Right ventricle myocardium inferior (tissue), 1 donor: Measurements from ENCODE around the gene SOX6. TPM values are rescaled to one million over a fixed set of nuclear protein-coding genes. Genes with fewer than 3 reads are reported as not detected.

ENCODE experiments used
- ATAC-seq: fragments of 200-7000 bp; cut with Tn5 transposase; one replicate; pipeline ENCODE4 v1.9.1; 2020; ENCODE audit warnings: mild to moderate bottlenecking, moderate library complexity
- DNase-seq: peaks from one replicate; pipeline ENCODE4 v3.0.0; 2021; ENCODE audit errors: missing footprints
- intact Hi-C: fragments of 100-400 bp; cut with DNase I; formaldehyde crosslinking; loops from one replicate; pipeline ENCODE4 v1.11.0; 2022
- total RNA-seq: library from RNA; stranded (reverse); fragmentation: NEBNext Ultra II Directional; extraction: Animal tissue kit (Norgen Biotek cat#: 25700); gene quantifications from one replicate; pipeline ENCODE4 v1.2.1, GENCODE V29; 2021
- donor health status: DM: no; HTN: yes; CAD: no; lungs with severe emphysema.

Gene SOX6
- total RNA-seq, 1 donor from 2014 or later, result 14.1 TPM

- intact Hi-C loops, result no loop called here
- no peak for ATAC-seq
These were observed 20.1 kb downstream of the SOX6 start for GRCh38 chr11:16336204-16336603.

DNA sequence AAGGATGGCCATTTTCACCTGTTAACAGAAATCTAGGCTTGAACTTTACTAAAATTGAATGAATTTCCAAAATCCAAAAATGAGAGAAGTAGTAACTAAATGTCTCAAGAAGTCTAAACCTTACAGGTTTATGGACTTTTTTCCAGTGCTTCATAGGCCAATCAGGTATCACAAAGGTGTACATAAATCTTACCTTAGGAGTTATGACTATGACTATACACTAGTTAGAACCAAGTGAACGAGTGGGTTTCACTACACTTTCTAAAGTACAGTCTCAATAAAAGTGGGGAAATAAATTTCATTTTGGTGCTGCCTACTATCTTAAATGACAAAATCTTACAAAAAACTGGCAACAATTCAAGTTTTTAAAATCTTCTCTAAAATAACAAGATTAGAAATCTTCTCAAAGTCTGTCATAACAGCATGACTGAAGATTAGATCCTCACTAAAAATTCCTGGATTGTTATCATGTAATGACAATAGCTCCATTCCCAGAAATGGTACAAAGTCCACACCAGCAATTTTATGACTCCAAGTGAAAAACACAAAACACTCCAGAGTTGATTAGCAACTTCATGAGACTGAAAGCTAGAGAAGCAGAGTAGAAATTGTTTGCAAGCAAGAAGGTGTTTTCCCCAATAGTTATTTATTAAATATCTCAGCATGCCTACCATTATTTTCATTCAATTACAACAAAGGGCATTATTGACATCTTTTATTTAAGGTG is 20.9 kb downstream of the SOX6 start:
- no peak for ATAC-seq
- DNase-seq, result no peak
- intact Hi-C loops, result no loop called here

More at GRCh38 chr11:16336204-16336603, 20.1 kb downstream of the SOX6 start:
- DNase-seq, result no peak

DNA sequence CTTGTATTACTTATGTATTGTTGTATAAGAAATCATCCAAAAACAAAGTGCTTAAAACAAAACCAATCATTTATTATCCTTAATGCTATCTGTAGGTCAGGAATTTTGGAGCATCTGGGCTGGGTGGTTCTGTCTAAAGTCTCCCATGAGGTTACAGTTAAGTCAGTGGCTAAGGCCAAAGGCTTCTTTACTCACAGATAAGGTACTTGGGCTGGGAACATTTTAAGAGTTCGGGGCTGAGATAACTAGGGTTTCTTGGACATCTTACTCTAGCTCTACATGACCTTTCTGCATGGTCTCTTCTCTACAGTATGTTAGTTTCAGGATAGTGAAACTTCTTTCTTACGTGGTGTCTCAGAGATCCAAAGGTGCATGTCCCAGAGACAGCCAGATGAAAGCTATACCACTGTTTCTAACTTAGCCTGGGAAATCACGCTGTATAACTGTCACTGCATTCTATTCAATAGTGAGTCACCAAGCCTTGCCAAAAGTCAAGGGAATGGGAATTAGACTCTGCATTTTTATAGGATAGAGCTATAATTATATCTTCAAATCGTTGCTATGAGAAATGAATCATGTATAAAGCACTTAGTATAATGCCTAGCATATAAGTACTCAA is 29.6 kb downstream of the SOX6 start:
- ATAC-seq, result no peak
- DNase-seq, result no peak
- intact Hi-C loops, result no loop called here

DNA sequence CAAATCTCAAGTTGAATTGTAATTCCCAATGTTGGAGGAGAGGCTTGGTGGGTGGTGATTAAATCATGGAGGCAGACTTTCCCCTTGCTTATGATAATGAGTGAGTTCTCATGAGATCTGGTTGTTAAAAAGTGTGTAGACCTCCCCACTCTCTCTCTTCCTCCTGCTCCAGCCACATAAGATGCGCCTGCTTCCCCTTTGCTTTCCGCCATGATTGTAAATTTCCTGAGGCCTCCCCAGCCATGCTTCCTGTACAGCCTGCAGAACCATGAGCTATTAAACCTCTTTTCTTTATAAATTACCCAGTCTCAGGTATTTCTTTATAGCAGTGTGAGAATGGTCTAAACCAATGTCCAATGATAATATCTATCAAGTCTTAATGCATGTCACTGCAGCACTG is 34.2 kb downstream of the SOX6 start:
- DNase-seq, result no peak
- no peak for ATAC-seq
- intact Hi-C loops, result no loop called here

GRCh38 chr11:16321148-16321547 is 35.2 kb downstream of the SOX6 start:
- no peak for DNase-seq
- intact Hi-C loops, result no loop called here
- no peak for ATAC-seq

DNA sequence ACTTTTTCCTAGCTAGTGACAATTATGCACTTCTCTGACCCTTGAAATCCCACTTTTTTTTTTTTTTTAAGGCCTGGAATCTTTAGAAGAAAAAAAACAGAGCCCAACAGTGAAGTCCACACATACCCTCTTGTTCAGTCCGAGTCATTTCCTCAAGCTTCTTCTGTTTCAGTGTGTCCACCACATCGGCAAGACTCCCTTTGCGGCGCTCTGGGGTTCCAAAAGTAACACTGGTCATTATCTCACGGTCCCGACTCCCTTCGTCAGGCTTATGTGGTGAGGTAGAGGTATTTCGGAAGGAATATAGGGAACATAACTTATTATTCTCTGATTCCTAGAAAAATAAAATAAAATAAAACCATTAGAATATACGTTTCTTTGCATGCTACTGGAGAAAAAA is 38.0 kb downstream of the SOX6 start:
- DNase-seq (no peak), ATAC-seq (no peak)
- intact Hi-C loops, result no loop called here

DNA sequence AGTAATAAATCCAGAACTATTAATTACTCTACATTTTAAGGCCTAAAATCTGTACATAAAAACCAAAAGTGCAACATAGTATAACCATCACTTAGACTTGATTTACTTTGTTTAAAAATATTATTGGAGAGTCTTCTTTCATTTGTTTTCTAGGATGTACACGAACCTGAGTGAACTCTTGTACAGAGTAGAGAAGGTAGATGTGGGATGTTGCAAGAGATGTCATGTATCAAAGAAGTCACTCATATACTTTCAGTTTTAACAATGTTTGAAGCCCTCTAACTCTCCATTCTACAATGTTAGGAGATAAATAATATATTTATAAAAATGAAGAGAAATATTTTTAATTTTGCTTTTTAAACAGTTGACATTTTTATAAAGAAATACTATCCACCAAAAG is 38.6 kb downstream of the SOX6 start:
- intact Hi-C loops, result no loop called here
- ATAC-seq (no peak), DNase-seq (no peak)

GRCh38 chr11:16313846-16314245 is 42.5 kb downstream of the SOX6 start:
- no peak for ATAC-seq
- DNase-seq, result no peak
- intact Hi-C loops, result no loop called here

DNA sequence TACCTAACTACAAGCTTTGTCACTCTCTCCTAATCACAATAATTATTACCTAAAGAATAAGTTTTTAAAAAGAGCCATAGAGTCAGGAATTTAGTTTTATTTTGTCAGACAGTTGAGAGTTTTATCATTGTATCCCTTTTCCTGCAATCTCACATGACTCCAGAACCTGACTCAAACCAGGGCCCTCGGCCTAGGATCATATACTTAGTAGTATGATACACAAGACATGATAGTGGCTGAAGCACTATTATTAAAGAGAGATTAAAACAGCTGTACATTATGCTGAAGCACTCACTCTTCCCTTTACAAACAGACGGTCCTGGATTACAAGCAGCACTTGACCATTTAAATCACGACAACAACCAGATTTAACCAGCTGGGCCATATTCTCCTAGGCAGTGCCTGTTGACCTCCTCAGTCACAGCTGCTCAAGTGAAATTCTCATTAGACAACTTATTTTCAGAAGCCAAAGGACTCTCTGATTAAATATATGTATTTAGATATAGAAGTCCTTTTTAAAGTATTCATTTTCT is 44.0 kb downstream of the SOX6 start:
- ATAC-seq, result no peak
- DNase-seq, result no peak
- intact Hi-C loops, result no loop called here

DNA sequence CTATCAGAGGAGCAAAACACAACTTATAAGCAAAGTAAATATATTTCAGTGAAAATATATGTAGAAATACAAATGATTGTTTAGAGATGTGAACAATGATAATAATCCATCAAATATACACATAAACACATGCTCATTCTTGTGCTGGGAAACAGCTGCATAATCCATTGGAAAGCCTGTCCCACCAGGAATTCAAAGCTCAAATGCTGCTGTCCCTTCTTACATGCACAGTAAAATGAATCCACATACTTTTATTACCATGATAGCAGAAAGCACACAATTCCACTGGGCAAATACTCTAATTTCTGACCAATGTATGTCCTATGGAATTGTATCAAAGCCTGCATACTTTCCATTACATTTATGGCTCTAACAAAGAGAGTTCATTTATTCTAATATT is 44.5 kb downstream of the SOX6 start:
- DNase-seq (no peak), ATAC-seq (no peak)
- intact Hi-C loops, result no loop called here

DNA sequence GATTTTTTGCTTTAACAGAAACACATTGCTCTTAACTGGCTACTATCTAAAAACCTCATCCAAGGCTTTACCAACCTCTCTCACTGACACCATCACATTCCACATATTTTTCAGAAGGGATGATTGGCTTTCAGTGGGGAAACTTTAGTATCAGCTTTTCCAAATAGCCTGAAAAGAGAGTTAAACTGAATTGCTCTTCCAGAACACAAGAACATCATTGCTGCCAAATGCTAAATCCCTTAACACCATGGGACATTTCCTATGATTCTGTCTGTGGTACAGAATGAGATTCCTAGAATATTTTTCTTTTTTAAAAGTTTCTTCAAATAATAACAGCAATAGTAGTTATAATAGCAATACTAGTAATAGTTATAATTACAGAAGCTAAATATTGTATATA is 45.4 kb downstream of the SOX6 start:
- ATAC-seq, result no peak
- DNase-seq, result no peak
- intact Hi-C loops, result no loop called here

GRCh38 chr11:16309226-16309625 is 47.1 kb downstream of the SOX6 start:
- intact Hi-C loops, result no loop called here
- no peak for ATAC-seq
- no peak for DNase-seq

DNA sequence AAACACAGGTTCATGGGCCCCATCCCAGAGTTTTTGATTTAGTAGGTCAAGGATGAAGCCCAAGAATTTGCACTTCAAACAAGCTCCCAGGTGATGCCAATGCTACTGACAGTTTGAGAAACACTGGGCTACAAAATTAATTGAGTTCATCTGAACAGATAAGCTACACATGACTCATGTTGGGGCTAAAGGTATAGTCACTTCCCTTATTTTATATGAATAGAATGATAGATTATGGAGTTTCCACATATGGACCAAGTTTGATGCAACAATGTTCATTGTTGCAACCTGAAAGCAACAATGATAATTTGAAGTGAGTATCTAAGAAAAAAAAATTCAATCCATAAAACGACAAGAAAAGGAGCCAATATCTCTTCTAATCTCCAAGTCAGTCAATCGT is 54.9 kb downstream of the SOX6 start:
- intact Hi-C loops, result no loop called here
- DNase-seq, result no peak
- no peak for ATAC-seq

GRCh38 chr11:16299884-16300782 is 56.2 kb downstream of the SOX6 start:
- peak; percentile 46 for ATAC-seq
- no peak for DNase-seq
- intact Hi-C loops, result loop anchor here (5.0 kb wide), 2 partner anchors 292 to 307 kb away; no protein-coding TSS in a partner anchor

DNA sequence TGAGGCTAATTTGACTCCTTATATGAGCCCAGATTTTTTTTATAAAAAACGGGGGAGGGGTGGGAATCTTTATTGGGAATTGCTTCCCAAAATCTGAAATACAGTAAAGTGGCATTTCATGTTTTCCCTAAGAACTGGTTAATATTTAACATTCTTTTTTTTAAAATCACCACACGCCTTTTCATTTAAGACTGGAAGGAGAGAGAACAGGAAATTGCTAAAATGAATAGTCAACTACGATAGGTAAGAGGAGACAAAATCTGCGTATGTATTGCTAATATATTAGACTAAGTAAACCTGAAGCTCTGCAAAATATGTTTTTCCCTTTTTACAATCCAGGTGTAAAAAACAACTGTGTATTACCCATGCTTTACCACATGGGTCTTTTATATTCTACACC is 57.0 kb downstream of the SOX6 start:
- ATAC-seq (no peak), DNase-seq (no peak)
- intact Hi-C loops, result loop anchor here (5.0 kb wide), 2 partner anchors 293 to 308 kb away; no protein-coding TSS in a partner anchor

GRCh38 chr11:16297332-16297731 is 59.0 kb downstream of the SOX6 start:
- intact Hi-C loops, result loop anchor here (5.0 kb wide), 2 partner anchors 295 to 310 kb away; no protein-coding TSS in a partner anchor
- DNase-seq (no peak), ATAC-seq (no peak)

DNA sequence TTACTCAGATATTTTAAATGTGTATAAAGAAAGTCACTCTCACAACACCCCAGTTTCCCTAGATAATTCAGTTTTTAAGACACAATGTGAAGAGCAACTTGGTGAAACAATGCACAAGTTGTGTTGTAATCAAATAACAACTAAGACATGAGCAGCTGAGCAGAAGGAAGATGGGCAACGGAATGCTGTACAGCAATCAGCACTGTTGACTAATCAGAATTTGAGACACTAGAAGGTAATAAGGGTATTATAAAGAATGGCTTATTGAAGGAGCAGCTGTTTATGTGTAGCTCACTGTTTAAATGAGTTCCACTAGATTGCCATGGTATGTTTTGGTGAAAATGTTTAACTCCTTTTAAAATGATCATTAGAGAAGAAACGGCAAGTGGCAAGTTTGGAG is 60.1 kb downstream of the SOX6 start:
- intact Hi-C loops, result loop anchor here (5.0 kb wide), 2 partner anchors 296 to 311 kb away; no protein-coding TSS in a partner anchor
- ATAC-seq (no peak), DNase-seq (no peak)

- ATAC-seq, result no peak
- intact Hi-C loops, result loop anchor here (5.0 kb wide), 2 partner anchors 297 to 312 kb away; no protein-coding TSS in a partner anchor
- DNase-seq, result no peak
These were observed 60.8 kb downstream of the SOX6 start for GRCh38 chr11:16295592-16295991.

GRCh38 chr11:16293204-16293681 is 63.1 kb downstream of the SOX6 start:
- ATAC-seq (peak; percentile 91), DNase-seq (no peak)
- intact Hi-C loops, result loop anchor here (5.0 kb wide), 1 partner anchor 56 kb away; no protein-coding TSS in a partner anchor
